NCI-H187 (cell line): ENCODE measurements around the gene NEK4.
"Not testable (repeated sequence)": the region's sequence is repeated elsewhere in the genome, so short reads cannot be mapped to it uniquely, and the experiment has no call there.

ENCODE experiments used
- DNase-seq, 2 experiments: peaks; one replicate each; lab custom pipeline; 2025; lab: John Stamatoyannopoulos, UW

NEK4 gene

GRCh38 chr3:52731590-52731989 is 39.1 kb downstream of the NEK4 start:
- DNase-seq, result no peak

GRCh38 chr3:52730681-52731080 is 40.1 kb downstream of the NEK4 start:
- DNase-seq, result no peak

GRCh38 chr3:52728753-52729152 is 42.0 kb downstream of the NEK4 start:
- not testable (repeated sequence) for DNase-seq

- no peak for DNase-seq
These were observed 46.2 kb downstream of the NEK4 start for GRCh38 chr3:52724511-52724910.

GRCh38 chr3:52723935-52724334 is 46.8 kb downstream of the NEK4 start:
- DNase-seq, result no peak

GRCh38 chr3:52722491-52722890 is 48.2 kb downstream of the NEK4 start:
- DNase-seq, result no peak

GRCh38 chr3:52721730-52722008 is 49.1 kb downstream of the NEK4 start:
- no peak for DNase-seq

- no peak for DNase-seq
These were observed 49.6 kb downstream of the NEK4 start for GRCh38 chr3:52721002-52721729.

GRCh38 chr3:52719618-52720017 is 51.1 kb downstream of the NEK4 start:
- DNase-seq, result no peak

- DNase-seq, result no peak
These were observed 54.9 kb downstream of the NEK4 start for GRCh38 chr3:52715714-52716305.

- DNase-seq, result no peak
These were observed 56.1 kb downstream of the NEK4 start for GRCh38 chr3:52714335-52715302.

- no peak for DNase-seq
These were observed 58.2 kb downstream of the NEK4 start for GRCh38 chr3:52712291-52713212.

- no peak for DNase-seq
These were observed 60.2 kb downstream of the NEK4 start for GRCh38 chr3:52710512-52710911.

- DNase-seq, result no peak
These were observed 63.2 kb downstream of the NEK4 start for GRCh38 chr3:52707585-52707984.

GRCh38 chr3:52705688-52706686 is 64.8 kb downstream of the NEK4 start, which contains the start of the genes GLT8D1 and SPCS1:
Gene GLT8D1, minus strand, starts transcription at chr3:52705791. Its CDS starts 5,331 bp downstream, at chr3:52700460.
Gene SPCS1, plus strand, starts transcription at chr3:52706106. Its CDS starts 141 bp downstream, at chr3:52706247.
- peak; percentile 33 to 47 for DNase-seq

- DNase-seq, result peak in 1 of 2 experiments; percentile 27
These were observed 65.4 kb downstream of the NEK4 start for GRCh38 chr3:52705438-52705687.

- no peak for DNase-seq
These were observed 65.9 kb downstream of the NEK4 start for GRCh38 chr3:52704611-52705437.

- DNase-seq, result no peak
These were observed 67.4 kb downstream of the NEK4 start for GRCh38 chr3:52703341-52703740.

GRCh38 chr3:52697632-52697965 is 73.1 kb downstream of the NEK4 start:
- DNase-seq, result no peak
